NT2/D1 (cell line): ENCODE measurements around the gene TRDMT1.

Experiments
- SUZ12 ChIP-seq: IDR thresholded peaks from 2 replicates; pipeline ENCODE4 v1.6.1; 2011; ENCODE audit not compliant: insufficient read length, insufficient read depth; ENCODE audit errors: extremely low read depth
- YY1 ChIP-seq: IDR thresholded peaks from 2 replicates; pipeline ENCODE4 v1.6.1; 2011; ENCODE audit not compliant: insufficient read length, insufficient read depth
- ZNF274 ChIP-seq: IDR thresholded peaks from 2 replicates; pipeline ENCODE4 v1.6.1; 2011; ENCODE audit warnings: mild to moderate bottlenecking, low read depth, low read length

DNA sequence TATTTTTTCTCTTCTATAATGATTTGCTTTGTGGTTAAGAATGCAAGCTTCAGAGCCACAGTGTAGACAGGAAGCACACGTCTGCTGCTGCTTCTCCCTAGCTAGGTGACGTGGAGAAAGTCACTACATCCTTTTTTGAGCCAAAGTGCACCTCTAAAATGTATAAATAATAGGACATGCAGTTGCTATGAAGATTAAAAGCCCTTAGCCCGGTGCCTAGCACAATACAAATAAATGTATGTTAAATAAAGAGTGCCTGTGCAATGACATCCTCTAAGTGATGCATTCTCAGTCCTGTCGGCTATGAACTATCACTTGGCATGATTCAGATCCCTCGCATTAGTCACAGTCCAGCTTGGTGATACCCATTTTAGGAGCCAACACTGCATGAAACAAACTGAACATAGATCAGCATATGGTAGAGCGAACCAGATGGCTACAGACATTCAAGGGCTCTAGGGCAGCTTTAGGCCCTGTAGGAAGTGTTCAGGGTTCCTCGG is 4.8 kb upstream of the TRDMT1 start:
- TF ChIP-seq ZNF274: no peak
- TF ChIP-seq SUZ12: no peak
- no peak for TF ChIP-seq YY1
